HG03342 (cell line): ENCODE measurements around the gene MBD4.
A peak's percentile ranks its signal among the peaks of the same experiment; 100 is the strongest.

Experiments
- ATAC-seq: cut with Tn5 transposase; IDR thresholded peaks from one replicate; pipeline ENCODE4 v1.9.1; 2021; ENCODE audit warnings: mild to moderate bottlenecking, moderate library complexity; ENCODE audit not compliant: unreplicated experiment

The MBD4 gene

DNA sequence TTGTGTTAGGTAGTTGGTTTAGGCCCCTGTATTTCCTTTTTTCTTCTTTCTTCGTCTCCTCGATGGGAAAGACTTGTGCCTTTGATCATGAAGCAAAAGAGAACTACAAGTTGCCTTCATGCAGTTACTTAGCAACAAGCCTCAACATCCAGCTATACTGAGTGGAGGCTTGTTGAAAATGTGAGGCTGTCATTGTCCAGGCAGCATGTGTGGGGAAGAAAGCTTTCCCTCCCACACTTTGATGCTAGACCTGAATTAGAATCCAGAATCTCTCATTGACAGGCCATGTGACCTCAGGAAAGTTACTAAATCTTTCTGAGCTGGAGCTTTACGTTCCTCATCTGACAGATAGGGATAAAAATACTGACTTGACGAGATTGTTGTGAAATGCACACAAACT, 24.0 kb upstream of the MBD4 start:
- ATAC-seq, result no peak

DNA sequence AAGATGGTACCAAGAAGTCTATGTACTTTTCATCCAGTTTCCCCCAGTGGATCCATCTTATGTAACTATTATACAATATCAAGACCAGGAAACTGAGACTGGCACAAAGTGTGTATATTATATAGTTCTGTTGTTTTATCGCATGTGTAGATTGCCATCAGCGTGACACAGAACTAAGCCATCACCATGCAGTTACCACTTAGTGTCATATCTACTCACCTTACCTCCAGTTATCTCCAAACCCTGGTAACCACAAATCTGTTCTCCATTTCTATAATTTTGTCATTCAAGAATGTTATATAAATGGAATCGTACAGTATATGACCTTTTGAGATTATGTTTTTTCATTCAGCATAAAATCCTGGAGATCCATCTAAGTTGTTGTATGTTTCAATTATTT, 23.3 kb upstream of the MBD4 start:
- ATAC-seq, result no peak

DNA sequence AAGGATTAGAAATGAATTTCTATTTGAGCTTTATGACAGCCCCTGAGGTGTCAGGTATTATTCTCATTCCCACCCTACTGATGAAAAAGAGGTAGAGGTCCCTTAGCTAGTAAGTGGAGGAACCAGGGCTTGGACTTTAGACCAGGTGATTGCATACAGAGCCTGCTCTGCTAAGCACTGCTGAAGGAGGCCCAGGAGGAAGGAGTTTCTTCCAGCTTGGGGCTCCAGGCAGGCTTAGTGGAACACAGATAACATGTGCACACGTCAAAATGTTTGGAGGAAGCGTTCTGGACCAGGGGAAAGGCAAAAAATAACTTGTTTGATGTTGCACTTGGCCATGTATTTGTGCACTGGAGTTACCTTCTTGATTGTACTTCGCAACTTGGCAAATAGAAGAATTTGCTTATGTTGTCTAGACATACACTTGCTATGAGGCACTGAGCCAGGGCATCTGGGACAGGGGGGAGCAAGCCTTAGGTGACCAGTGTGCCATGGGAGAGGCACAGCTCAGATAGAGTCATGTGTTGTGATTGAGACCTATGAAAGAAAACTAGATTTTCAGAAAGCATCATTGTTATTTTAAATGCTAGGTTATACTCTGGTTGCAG, 22.7 kb upstream of the MBD4 start:
- no peak for ATAC-seq

DNA sequence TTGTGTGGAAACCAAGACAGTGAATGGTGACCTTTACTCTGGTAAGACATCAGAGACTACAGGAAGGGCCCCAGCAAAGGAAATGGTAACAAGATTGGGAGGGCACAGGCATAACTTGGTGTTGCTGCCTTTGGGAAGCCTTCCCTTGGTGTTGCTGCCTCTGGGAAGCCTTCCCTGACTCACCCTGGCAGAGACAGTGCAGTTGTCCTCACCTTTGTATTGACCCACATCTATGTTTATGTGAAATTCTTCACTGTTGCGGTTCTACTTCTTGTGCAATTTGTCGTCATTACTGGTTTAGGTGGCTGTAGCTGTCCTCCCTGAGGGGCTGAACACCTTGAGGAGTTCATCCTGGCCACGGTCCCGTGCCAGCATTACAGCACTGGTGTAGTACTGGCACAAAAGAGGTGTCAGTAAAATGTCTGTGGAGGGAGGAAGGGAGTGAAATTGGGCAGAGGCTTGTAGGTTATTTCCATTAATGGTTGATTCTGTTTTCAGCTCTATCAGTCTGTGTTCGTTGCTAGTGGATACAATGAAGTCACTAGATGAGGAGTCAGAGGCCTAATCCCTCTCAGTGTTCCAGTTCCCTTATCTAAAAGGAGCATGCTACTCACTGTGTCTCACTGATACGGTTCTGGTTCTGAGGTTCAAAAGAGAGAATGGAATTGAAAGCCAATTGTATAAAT, 21.9 kb upstream of the MBD4 start:
- no peak for ATAC-seq

DNA sequence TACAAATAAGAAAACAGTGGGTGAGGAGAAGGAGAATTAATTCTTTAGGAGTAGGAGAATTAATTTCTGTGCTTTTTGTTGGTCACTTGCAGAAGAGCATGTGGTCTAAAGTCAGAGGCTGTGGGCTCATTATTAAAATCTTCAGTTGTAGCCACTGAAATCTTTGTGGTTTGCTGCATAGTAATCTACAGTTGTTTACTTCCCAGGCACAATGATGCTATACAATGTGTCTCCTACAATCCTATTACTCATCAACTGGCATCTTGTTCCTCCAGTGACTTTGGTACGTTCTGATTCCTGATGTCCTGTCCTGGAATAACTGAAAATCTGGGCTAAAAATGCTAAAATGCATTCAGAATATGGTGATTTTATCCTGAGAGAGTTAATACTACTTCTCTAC, 21.3 kb upstream of the MBD4 start:
- no peak for ATAC-seq

DNA sequence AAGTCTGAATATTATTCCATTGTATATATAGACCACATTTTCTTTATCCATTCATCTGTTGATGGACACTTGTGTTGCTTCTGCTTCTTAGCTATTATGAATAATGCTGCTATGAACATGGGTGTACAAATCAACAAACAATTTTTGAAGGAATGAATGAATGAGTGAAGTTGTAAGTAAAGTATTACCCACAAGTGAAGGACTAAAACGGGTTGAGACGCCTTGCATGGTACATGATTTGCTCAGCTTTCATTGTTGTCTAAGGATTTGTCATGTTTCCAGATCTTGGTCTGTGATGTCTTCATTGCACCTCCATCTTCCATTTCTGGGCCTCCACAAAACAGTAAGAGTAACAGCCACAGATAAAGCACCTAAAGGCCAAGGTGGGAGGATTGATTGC, 20.8 kb upstream of the MBD4 start:
- ATAC-seq, result no peak

DNA sequence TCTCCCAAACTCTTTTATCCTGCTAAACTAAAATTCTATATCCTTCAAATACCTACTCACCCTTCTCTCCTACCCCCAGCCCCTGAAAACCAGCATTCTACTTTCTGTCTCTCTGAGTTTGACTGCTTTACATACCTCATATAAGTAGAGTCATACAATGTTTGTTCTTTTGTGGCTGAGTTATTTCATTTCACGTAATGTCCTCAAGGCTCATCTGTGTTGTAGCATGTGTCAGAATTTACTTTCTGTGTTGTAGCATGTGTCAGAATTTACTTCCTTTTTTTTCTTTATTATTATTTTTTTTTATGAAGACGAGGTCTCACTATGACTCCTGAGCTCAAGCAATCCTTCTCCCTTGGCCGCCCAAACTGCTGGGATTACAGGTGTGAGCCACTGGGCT, 20.4 kb upstream of the MBD4 start:
- no peak for ATAC-seq

DNA sequence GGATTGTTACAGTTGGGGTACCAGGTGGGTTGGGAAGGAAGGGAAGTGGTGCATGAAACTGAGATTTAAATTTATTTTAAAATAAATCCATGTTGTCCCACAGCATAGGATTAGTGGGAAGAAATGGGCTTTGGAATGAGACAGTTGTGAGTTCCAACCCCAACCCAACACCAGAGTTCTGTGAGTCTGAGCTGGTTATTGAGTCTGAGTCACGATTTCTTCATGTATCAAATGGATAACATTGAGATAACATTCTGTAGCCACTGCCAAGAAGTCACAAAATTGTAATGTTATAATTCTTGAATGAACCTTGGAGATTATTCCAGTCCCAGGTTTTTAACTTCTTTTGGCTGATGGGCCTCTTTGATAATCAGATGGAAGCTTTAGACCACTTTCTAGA, 14.0 kb upstream of the MBD4 start:
- ATAC-seq, result no peak

DNA sequence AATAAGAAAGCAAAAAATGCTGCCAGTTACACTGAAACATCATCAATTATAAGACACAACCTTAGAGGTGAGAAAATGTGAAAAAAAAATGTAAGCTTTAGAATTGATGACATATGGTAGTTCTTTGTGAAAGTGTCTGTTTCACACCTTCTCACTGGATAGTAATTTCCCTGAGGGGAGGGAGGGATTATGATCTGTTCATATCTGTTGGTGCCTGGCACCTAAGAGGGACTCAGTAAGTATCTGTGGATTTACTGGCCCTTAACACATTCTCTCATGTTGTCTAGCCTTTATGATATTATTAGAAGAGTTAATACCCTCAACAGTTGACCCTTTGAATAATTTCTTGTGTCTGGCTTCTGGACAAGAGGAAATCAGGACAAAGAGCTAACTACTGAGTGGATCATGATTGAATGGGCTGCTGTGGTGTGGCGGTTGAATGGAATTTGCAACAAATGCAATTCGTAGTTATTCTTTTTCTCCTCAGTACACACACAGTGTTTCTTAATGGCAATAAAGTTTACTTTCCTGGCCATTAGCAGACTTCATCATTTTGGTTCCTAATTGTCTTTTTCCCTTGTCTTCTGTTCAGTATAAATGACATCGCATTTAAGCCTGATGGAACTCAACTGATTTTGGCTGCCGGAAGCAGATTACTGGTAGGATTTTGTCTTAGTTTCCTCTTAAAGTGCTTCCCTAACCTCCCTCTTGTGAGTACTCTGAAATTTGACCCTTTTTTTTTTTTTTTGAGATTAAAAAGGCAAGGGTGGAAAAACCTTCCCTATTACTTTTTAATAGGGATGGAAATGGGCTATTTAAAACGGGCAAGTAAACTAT, 9.7 kb upstream of the MBD4 start:
- no peak for ATAC-seq

DNA sequence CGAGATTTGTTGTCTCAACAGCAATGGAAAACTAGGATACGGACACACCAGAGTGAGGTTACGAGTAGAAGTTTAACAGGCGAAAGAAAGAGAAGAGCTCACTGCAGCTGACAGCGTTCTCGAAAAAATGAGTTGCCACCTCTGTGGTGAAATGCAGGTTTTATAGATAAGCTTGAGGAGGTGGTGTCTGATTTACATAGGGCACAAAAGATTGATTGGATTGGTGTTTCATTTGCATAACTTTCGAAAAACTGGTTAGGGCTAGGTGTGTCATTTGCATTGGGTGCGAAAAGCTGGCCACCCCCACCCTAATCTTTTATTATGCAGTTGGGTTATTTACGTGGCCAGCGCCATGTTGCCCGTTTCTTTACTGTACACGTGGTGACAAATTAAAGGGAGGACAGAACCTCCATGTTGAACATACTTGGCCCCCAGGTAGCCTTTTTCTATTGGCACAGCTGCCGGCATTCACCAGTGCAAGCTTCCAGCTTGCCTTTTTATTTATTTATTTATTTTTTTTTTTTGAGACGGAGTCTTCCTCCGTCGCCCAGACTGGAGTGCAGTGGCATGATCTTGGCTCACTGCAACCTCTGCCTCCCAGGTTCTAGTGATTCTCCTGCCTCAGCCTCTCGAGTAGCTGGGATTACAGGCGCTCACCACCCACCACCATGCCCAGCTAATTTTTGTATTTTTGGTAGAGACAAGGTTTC, 8.6 kb upstream of the MBD4 start:
- no peak for ATAC-seq

DNA sequence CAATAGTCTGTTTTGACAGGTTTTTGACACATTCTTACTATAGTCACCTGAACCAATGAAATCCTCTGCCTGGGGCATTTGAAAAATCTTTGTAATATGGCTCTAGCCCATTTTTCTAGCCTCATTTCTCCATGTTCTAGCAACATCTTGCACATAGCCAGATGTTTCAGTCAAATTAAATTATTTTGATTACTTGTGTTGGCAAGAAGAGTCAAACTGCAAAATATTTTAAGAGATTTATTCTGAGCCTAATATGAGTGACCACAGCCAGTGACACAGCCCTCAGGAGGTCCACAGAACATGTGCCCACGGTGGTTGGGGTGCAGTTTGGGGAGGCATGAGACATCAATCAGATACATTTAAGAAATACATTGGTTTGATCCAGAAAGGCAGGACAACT, 7.2 kb upstream of the MBD4 start:
- no peak for ATAC-seq

DNA sequence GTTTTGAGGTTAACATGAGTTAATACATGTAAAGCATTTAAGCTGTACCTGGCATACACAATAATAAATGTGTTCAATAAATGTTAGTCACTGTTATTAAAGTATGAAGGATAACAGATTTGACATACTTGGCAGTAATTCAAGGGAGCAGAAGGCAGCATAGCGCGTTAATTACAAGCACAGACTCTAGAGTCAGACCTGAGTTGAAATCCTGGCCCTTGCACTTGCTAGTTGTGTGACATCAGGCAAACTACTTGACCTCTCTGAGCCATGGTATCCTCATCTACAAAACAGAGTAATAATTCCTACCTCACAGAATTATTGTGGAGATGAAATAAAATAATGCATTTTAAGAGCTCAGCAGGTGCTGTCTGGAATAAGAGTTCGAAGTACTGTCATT, 5.7 kb upstream of the MBD4 start:
- ATAC-seq, result no peak

DNA sequence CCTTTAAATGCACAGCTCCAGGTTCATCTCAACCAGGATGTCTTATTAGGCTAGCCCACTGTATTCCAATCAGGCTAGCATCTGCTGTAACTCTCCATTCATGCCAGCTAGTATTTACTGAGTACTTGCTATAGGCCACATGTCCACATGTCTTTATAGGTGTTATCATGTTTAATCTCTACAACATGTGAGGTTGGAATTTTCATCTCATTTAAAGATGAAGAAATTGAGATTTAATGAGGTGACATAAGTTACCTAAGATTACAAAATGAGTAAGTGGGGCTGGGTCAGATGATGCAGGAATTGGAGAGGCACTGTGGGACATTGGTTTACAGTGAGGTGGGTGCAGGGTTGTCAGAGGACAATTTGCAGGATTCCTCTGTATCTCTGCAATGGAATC, 3.2 kb upstream of the MBD4 start:
- no peak for ATAC-seq

DNA sequence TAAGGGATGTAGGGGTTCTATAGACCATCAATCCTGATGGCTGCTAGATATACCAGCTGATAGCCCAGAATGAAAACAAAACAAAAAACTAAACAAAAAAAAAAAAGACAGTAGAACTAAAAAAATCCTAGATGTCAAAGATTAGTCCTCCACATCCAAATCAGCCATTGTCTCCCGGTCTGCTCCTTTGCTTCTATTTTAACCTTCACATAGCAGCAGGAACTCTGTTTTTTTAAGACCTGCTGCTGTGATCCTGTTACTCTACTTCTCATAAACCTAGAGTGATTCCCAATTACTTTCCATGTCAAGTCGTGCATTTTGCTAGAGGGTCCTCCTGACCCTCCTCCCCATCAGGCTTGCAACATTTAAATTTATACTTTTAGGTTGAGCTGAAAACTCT, 2.7 kb upstream of the MBD4 start:
- ATAC-seq, result no peak

DNA sequence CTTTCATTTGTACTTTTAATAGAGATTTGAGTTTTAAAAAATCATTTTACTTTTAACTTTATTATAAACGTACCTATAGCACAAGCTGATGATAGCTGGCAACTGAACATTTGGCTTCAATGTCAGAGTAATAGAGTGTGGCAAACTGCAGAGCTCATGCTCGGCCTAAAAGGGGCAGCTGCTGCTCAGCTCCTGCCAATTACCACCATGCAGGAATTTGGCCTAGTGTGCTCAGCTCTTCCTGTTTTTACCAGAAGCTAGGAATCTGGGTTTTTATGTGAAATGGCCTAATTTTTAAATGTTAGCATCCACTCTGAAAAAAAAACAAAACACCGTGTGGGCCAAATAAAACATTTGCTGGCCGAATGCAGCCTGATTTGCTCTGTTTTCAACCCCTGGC, 2.0 kb upstream of the MBD4 start:
- no peak for ATAC-seq

DNA sequence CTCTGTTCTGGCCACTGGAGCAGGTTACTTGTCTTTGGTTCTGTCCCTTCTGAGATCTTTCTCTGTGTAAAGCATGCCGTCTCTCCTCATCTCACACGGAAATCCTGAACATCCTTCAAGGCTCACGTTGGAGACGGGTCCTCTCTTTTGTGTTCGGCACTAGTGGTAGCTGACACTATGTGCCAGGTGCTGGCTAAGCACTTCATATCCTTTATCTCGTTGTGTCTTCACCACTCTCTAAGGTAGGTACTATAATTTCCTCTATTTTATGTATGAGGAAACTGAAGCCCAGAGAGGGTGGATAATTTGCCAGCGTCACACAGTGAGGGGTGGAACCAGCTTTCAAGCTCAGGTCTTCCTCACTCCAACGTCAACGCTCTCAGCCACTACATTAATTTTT, 1.5 kb upstream of the MBD4 start:
- no peak for ATAC-seq

DNA sequence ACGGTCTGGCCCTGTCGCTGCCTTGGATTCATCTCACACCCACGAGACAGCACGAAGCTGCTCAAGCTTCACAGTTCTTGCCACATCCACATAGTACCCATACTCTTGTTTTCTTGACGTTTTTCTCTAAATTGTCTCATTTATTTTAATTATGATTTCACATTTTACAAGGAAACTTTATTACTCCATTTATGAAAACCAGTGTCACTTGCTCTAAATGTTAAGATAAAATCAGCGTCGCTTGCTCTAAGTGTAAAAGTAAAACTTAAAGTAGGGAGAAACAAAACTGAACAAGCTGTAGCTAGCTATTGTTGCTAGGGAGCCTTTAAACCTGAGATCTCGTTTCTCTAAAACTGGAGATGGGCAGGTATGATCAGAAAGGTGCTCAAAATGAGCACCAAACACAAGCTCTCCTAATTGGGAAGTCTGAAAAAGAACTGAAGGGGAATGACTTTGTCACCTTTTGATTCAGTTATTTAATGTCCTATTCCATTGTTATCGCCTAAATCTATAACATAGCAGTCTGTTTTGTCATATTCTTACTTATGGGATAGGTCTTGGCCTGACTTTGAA, 956 bp upstream of the MBD4 start:
- no peak for ATAC-seq

DNA sequence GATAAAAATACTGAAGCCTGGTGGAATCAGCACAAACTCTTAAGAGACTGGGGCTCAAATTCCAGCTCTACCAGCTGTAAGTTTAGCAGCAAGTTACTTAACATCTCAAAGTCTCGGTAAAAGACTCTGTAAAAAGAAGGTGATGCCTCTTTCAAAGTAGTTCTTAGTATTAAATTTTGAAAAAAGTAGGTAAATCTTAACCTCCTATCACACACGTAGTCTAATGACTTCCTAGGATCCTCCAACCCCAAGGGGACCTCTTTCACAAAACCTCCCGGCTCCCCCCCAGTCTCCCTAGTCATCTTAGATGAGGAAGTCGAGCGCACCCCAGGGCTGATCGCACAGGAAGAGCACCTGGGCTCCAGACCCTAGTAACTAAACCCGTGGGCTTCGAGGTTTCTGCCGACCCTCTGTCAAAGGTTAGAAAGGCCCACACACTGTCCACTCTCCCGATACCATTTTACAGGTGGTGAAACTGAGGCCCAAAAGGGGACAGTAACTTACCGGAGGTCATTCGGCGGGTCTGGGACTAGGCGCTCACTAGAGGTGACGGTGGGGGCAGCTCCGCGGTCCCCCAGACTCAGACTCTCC, 427 bp downstream of the MBD4 start:
- peak; percentile 22 for ATAC-seq

DNA sequence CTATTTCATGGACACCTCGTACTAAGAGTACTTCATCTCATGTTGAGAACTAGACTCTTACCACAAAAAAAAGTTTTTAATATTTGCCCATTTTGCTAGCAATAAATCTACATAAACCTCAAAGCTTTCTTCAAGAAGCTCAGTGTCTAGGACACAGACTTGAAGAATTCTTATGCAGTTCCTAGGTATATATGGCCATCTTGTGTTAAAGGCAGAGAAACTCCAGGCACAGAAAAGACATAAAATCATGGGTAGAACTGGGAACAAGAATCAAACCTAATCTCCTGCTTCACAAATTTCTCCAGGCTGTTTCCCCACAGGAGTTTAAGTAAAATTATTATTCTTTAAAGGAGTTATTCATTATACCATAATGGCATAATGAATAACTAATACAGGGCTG, 4.4 kb downstream of the MBD4 start:
- ATAC-seq, result no peak

DNA sequence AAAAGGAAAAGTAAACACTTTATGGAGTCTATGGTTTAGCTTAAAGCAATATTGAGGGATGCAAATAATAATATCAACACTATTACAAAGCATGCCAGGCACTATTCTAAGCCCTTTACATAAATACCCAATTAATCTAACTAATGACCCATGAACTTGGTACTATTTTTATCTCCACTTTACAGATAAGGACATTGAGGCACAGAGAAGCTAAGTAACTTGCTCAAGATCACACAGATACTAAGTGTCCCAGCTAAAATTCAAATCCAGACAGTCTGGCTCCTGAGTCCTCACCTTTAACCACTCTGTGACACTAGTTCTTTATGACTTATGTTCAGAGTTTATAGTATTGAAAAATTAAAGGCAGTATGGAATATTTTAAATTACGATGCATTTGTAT, 5.6 kb downstream of the MBD4 start:
- ATAC-seq, result no peak

DNA sequence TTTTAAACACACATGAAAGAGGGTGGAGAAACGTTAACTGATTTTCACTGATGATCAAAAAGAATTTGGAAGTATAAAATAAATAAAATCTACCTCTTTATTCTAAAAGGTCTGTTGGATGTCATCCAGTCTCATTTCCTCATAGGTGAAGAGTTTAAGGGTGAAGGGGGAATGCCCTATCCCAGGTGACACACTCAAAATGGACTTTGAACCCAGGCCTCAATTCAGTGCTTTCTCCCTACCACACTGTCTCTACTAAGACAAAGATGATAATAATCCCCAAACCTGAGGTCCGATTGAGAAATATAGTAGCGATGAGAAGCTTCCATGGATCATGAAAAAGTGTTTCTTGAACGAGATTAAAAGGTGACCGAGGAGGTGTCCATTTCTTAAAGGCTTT, 6.2 kb downstream of the MBD4 start:
- no peak for ATAC-seq
